NCI-H526 treated with DMSO at 0.1 percent for 48 hours (cell line): ENCODE data around the gene SULT1E1.
"Not testable (repeated sequence)": the region's sequence is repeated elsewhere in the genome, so short reads cannot be mapped to it uniquely, and the experiment has no call there.

Experiments
- DNase-seq: peaks from one replicate; lab custom pipeline; 2025; lab: John Stamatoyannopoulos, UW

Gene SULT1E1

GRCh38 chr4:69843301-69843700 is 16.6 kb downstream of the SULT1E1 start:
- no peak for DNase-seq

GRCh38 chr4:69838977-69839376 is 21.0 kb downstream of the SULT1E1 start:
- no peak for DNase-seq

- DNase-seq, result no peak
These were observed 23.7 kb downstream of the SULT1E1 start for GRCh38 chr4:69836287-69836686.

GRCh38 chr4:69835766-69836165 is 24.2 kb downstream of the SULT1E1 start:
- no peak for DNase-seq

GRCh38 chr4:69833251-69833650 is 26.7 kb downstream of the SULT1E1 start:
- DNase-seq, result no peak

GRCh38 chr4:69832326-69833030 is 27.5 kb downstream of the SULT1E1 start:
- no peak for DNase-seq

GRCh38 chr4:69831646-69832325 is 28.2 kb downstream of the SULT1E1 start:
- DNase-seq, result no peak

GRCh38 chr4:69831270-69831627 is 28.7 kb downstream of the SULT1E1 start:
- no peak for DNase-seq

GRCh38 chr4:69830560-69831269 is 29.2 kb downstream of the SULT1E1 start:
- DNase-seq, result no peak

GRCh38 chr4:69830192-69830559 is 29.8 kb downstream of the SULT1E1 start:
- no peak for DNase-seq

GRCh38 chr4:69829678-69830077 is 30.3 kb downstream of the SULT1E1 start:
- no peak for DNase-seq

- DNase-seq, result no peak
These were observed 31.1 kb downstream of the SULT1E1 start for GRCh38 chr4:69828828-69829227.

GRCh38 chr4:69825056-69825455 is 34.9 kb downstream of the SULT1E1 start:
- DNase-seq, result not testable (repeated sequence)

- DNase-seq, result no peak
These were observed 36.3 kb downstream of the SULT1E1 start for GRCh38 chr4:69823481-69824186.

- no peak for DNase-seq
These were observed 36.9 kb downstream of the SULT1E1 start for GRCh38 chr4:69823048-69823447.

- no peak for DNase-seq
These were observed 37.7 kb downstream of the SULT1E1 start for GRCh38 chr4:69822198-69822597.

GRCh38 chr4:69818060-69818639 is 41.8 kb downstream of the SULT1E1 start:
- DNase-seq, result no peak

GRCh38 chr4:69816236-69816635 is 43.7 kb downstream of the SULT1E1 start:
- DNase-seq, result no peak

- no peak for DNase-seq
These were observed 46.3 kb downstream of the SULT1E1 start for GRCh38 chr4:69813628-69814027.

GRCh38 chr4:69811166-69811565 is 48.8 kb downstream of the SULT1E1 start:
- DNase-seq, result no peak

GRCh38 chr4:69800599-69800998 is 59.3 kb downstream of the SULT1E1 start:
- no peak for DNase-seq

GRCh38 chr4:69799337-69799736 is 60.6 kb downstream of the SULT1E1 start:
- DNase-seq, result no peak
